ENCODE measurements around the gene SLC38A8. TPM values are rescaled to one million over a fixed set of nuclear protein-coding genes. Genes with fewer than 3 reads are reported as not detected.

SLC38A8 gene
- total and polyA plus RNA-seq, 2 experiments from 2014 or later, result not detected

- no peak for TF ChIP-seq CTCF (IDR thresholded peaks at IDR 0.05; ENCODE audit: low read depth, low read length)
These were observed 1.5 kb downstream of the SLC38A8 start for GRCh38 chr16:84040823-84041820.

GRCh38 chr16:84040226-84040822 lies 2.3 kb downstream of the SLC38A8 start:
- no peak overlapping the region for H3K4me3 ChIP-seq
- H3K27me3 ChIP-seq, result no peaks in the 10 kb centered on the region
- H3K27ac ChIP-seq, result no peak overlapping the region
- DNase-seq (ENCODE audit: low read depth in 1 of 2, low spot score in 1 of 2), result no peak
- no peaks in the 10 kb centered on the region for H3K36me3 ChIP-seq
- TF ChIP-seq CTCF (IDR thresholded peaks at IDR 0.05; ENCODE audit: low read depth, low read length), result no peak
- no peaks in the 10 kb centered on the region for H3K9me3 ChIP-seq (ENCODE audit: low read depth)
- peaks cover 17% of the 10 kb centered on the region for H3K4me1 ChIP-seq (ENCODE audit: low read depth)

More at GRCh38 chr16:84040823-84041820, 1.5 kb downstream of the SLC38A8 start:
- no peak overlapping the region for H3K27ac ChIP-seq
- H3K27me3 ChIP-seq, result no peaks in the 10 kb centered on the region
- H3K36me3 ChIP-seq, result no peaks in the 10 kb centered on the region
- peak in 1 of 2 donors; percentile 45 for DNase-seq (ENCODE audit: low read depth in 1 of 2, low spot score in 1 of 2)
- no peaks in the 10 kb centered on the region for H3K9me3 ChIP-seq (ENCODE audit: low read depth)
- H3K4me1 ChIP-seq (ENCODE audit: low read depth), result peaks cover 17% of the 10 kb centered on the region
- no peak overlapping the region for H3K4me3 ChIP-seq

- no peak overlapping the region for H3K27ac ChIP-seq
- no peak for TF ChIP-seq CTCF (IDR thresholded peaks at IDR 0.05; ENCODE audit: low read depth, low read length)
- no peaks in the 10 kb centered on the region for H3K27me3 ChIP-seq
These were observed 2.9 kb downstream of the SLC38A8 start for GRCh38 chr16:84039696-84040095.

DNA sequence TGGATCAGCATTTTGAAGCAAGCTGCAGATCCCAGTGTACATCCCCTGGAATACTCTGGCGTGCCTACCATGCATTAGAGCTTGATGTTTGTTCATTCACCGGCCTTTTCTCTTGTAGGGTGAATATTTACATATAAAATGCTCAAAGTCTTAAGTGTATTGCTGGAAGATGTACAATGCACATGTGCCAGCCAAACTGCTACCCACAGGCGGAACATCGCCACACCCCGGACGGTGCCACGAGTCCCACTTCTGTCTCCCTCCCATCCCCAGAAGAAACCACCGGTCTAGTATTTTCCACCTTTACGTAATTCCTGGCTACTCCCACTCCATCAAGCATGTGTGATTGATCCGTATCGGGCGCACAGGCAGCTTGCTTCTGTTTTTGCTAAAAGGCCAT lies 4.1 kb downstream of the SLC38A8 start:
- no peaks in the 10 kb centered on the region for H3K36me3 ChIP-seq
- no peak for TF ChIP-seq CTCF (IDR thresholded peaks at IDR 0.05; ENCODE audit: low read depth, low read length)
- H3K27ac ChIP-seq, result no peak overlapping the region
- peaks cover 12% of the 10 kb centered on the region for H3K4me1 ChIP-seq (ENCODE audit: low read depth)
- no peak overlapping the region for H3K4me3 ChIP-seq
- no peaks in the 10 kb centered on the region for H3K27me3 ChIP-seq
- DNase-seq (ENCODE audit: low read depth in 1 of 2, low spot score in 1 of 2), result no peak
- H3K9me3 ChIP-seq (ENCODE audit: low read depth), result no peaks in the 10 kb centered on the region

More at GRCh38 chr16:84039696-84040095, 2.9 kb downstream of the SLC38A8 start:
- Histone ChIP-seq H3K4me1 (ENCODE audit: low read depth) (peaks cover 17% of the 10 kb centered on the region), H3K36me3 (no peaks in the 10 kb centered on the region), H3K4me3 (no peak overlapping the region), H3K9me3 (ENCODE audit: low read depth) (no peaks in the 10 kb centered on the region)
- DNase-seq (ENCODE audit: low read depth in 1 of 2, low spot score in 1 of 2), result no peak

DNA sequence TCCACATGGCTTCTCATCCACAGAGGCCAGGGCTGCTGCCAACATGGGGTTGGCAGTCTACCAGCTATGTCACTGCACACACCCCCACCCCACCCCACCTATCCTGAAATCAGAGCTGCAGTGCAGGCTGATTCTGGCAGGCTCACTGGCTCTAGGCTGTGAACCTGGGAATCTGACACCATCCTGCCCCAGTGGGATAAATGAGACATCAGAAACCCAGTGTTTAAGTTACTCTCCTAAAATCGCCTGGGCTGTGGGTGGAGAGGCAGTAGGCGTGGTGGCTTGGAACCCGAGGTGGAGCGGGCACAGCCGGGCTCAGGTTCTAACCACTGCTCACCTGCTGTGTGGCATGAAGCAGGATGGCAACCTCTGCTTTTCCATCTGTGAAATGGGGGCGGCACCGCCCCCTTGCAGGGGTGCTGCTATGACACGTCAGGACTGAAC lies 5.6 kb downstream of the SLC38A8 start:
- Histone ChIP-seq H3K36me3 (no peaks in the 10 kb centered on the region), H3K27me3 (no peaks in the 10 kb centered on the region), H3K27ac (no peak overlapping the region), H3K9me3 (ENCODE audit: low read depth) (no peaks in the 10 kb centered on the region), H3K4me1 (ENCODE audit: low read depth) (no peaks in the 10 kb centered on the region), H3K4me3 (no peak overlapping the region)
- DNase-seq (ENCODE audit: low read depth in 1 of 2, low spot score in 1 of 2), result no peak
- TF ChIP-seq CTCF (IDR thresholded peaks at IDR 0.05; ENCODE audit: low read depth, low read length), result no peak

Measured in cardiac muscle cell (in vitro differentiated cells and primary cell).